Natural killer cell (primary cell): Measurements from ENCODE around the gene PLEKHA4. TPM values are rescaled to one million over a fixed set of nuclear protein-coding genes. Genes with fewer than 3 reads are reported as not detected.
"Not testable (repeated sequence)": the region's sequence is repeated elsewhere in the genome, so short reads cannot be mapped to it uniquely, and the experiment has no call there.

Source experiments
- ATAC-seq, 3 donors: fragments of 150-1000 bp in 2 of 3; fragments of 200-7000 bp in 1 of 3; cut with Tn5 transposase; 1 replicate in 1 of 3; 2 replicates in 2 of 3; pipeline ENCODE4 v1.10.0; 2021; ENCODE audit warnings: mild to moderate bottlenecking in 2 of 3, moderate library complexity in 2 of 3
- DNase-seq, 2 donors: peaks; one replicate each; pipeline versions ENCODE4 v3.0.0 to v3.0.0-alpha.2; 2013 to 2021; ENCODE audit warnings: mixed read lengths in 1 of 2
- H3K27ac ChIP-seq: one replicate; pipeline ENCODE4 v1.5.1; 2013; ENCODE audit warnings: mild to moderate bottlenecking, low read length
- H3K27me3 ChIP-seq: one replicate; pipeline ENCODE4 v1.6.1; 2013; ENCODE audit warnings: low read length; ENCODE audit not compliant: control insufficient read depth, insufficient read depth
- H3K36me3 ChIP-seq: one replicate; pipeline ENCODE4 v1.6.1; 2013; ENCODE audit warnings: low read length; ENCODE audit not compliant: control insufficient read depth, insufficient read depth
- H3K4me1 ChIP-seq: one replicate; pipeline ENCODE4 v1.6.1; 2013; ENCODE audit warnings: low read length; ENCODE audit not compliant: control insufficient read depth, insufficient read depth
- H3K4me3 ChIP-seq: one replicate; pipeline ENCODE4 v1.5.1; 2013; ENCODE audit warnings: low read length
- H3K9me3 ChIP-seq: one replicate; pipeline ENCODE4 v1.6.1; 2013; ENCODE audit warnings: low read length; ENCODE audit not compliant: control insufficient read depth, insufficient read depth
- H3K27ac Mint-ChIP-seq, 2 donors: one replicate each; pipeline ENCODE4 v1.8.0; 2022; ENCODE audit warnings: mild to moderate bottlenecking in 2 of 2, mixed read lengths in 2 of 2, moderate library complexity in 1 of 2
- H3K27me3 Mint-ChIP-seq, 2 donors: one replicate each; pipeline ENCODE4 v1.8.0; 2022; ENCODE audit warnings: low read depth in 2 of 2, mixed read lengths in 2 of 2
- H3K36me3 Mint-ChIP-seq: one replicate; pipeline ENCODE4 v1.8.0; 2022; ENCODE audit warnings: mixed read lengths
- H3K4me1 Mint-ChIP-seq, 2 donors: one replicate each; pipeline ENCODE4 v1.8.0; 2022; ENCODE audit warnings: mixed read lengths in 2 of 2
- H3K4me3 Mint-ChIP-seq: one replicate; pipeline ENCODE4 v1.8.0; 2022; ENCODE audit warnings: mild to moderate bottlenecking, moderate library complexity, mixed read lengths
- H3K9me3 Mint-ChIP-seq, 2 donors: one replicate each; pipeline ENCODE4 v1.8.0; 2022; ENCODE audit warnings: mixed read lengths in 2 of 2
- WGBS: methylation state at CpG from one replicate; pipeline ENCODE4 v1.1.7; 2013; ENCODE audit warnings: missing lambda C conversion rate; ENCODE audit not compliant: insufficient coverage; 5-methylcytosine and 5-hydroxymethylcytosine counted together
- intact Hi-C: fragments of 100-400 bp; cut with micrococcal nuclease; formaldehyde crosslinking; loops from one replicate; pipeline ENCODE4 v1.14.2; 2022
- total RNA-seq, 4 donors: library from RNA; stranded (reverse); fragments of 120-200 nt in 1 of 4; gene quantifications; one replicate each; pipeline versions ENCODE4 v1.2.3 to v1.2.4, GENCODE V29; 2013 to 2022
- TF ChIP-seq, protein P1 (sequence below): fragments of 200-600 bp; IDR thresholded peaks from one replicate; pipeline ENCODE4 v1.8.0; 2022; ENCODE audit warnings: antibody characterized with exemption

Gene PLEKHA4
- total RNA-seq, 3 donors from 2014 or later (not counting 1 experiment from before 2014, with no cell fraction given) = 2.5 to 6.5 (median 5.2) TPM

DNA sequence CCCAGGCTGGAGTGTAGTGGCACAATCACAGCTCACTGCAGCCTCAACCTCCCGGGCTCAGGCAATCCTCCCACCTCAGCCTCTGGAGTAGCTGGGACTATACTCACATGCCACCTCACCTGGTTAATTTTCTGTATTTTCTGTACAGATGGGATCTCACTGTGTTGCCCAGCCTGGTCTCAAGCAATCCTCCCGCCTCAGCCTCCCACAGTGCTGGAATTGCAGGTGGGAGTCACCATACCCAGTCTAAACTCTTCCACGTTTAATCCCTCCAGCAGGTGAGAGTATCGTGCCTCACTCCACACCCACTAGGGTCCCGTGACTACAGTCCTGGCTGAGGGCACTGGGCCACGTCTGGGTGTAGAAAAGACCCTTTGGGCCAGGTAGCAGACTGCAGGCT lies 74.1 kb downstream of the PLEKHA4 start:
- Histone ChIP-seq H3K27ac (no peak overlapping the region), H3K36me3 (no peaks in the 10 kb centered on the region), H3K27me3 (no peaks in the 10 kb centered on the region), H3K4me3 (no peak overlapping the region), H3K4me1 (peaks cover 12% of the 10 kb centered on the region), H3K9me3 (no peaks in the 10 kb centered on the region)
- peak overlapping the region; percentile 87 for H3K4me3 Mint-ChIP-seq
- H3K27me3 Mint-ChIP-seq = no peaks in the 10 kb centered on the region
- H3K27ac Mint-ChIP-seq = peak overlapping the region; percentile 76 to 93
- ATAC-seq = no peak
- WGBS = 80% methylated on average over 6 of the region's 6 CpGs
- peaks cover 13 to 14% of the 10 kb centered on the region in 2 donors for H3K4me1 Mint-ChIP-seq
- H3K36me3 Mint-ChIP-seq = no peaks in the 10 kb centered on the region
- intact Hi-C loops = no loop called here
- DNase-seq = no peak
- no peaks in the 10 kb centered on the region for H3K9me3 Mint-ChIP-seq
- TF ChIP-seq, protein P1, sequence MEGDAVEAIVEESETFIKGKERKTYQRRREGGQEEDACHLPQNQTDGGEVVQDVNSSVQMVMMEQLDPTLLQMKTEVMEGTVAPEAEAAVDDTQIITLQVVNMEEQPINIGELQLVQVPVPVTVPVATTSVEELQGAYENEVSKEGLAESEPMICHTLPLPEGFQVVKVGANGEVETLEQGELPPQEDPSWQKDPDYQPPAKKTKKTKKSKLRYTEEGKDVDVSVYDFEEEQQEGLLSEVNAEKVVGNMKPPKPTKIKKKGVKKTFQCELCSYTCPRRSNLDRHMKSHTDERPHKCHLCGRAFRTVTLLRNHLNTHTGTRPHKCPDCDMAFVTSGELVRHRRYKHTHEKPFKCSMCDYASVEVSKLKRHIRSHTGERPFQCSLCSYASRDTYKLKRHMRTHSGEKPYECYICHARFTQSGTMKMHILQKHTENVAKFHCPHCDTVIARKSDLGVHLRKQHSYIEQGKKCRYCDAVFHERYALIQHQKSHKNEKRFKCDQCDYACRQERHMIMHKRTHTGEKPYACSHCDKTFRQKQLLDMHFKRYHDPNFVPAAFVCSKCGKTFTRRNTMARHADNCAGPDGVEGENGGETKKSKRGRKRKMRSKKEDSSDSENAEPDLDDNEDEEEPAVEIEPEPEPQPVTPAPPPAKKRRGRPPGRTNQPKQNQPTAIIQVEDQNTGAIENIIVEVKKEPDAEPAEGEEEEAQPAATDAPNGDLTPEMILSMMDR = no peak

DNA sequence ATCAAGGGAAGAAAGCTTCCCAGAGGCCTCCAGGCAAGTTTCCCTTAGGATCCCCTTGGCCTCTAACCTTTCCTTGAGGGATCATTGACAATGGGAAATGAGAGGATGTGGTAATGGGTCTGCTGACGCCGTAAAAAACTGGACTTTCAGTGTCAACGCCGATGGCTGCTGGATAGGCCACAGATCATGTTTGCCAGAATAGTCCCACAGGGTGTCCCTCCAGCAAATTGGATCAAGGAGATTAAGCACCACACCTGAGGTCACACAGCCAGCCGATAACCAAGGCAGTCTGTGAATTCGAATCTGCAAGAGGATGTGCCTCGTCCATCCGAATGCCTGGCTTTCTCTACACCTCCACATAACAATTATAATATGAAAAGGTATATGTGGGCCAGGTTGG lies 75.1 kb downstream of the PLEKHA4 start:
- TF ChIP-seq, protein P1 = no peak
- ATAC-seq = no peak
- Histone ChIP-seq H3K4me1 (peaks cover 12% of the 10 kb centered on the region), H3K36me3 (no peaks in the 10 kb centered on the region), H3K4me3 (no peak overlapping the region), H3K9me3 (no peaks in the 10 kb centered on the region), H3K27me3 (no peaks in the 10 kb centered on the region), H3K27ac (no peak overlapping the region)
- Mint-ChIP-seq H3K27ac (no peak overlapping the region), H3K9me3 (no peaks in the 10 kb centered on the region), H3K4me1 (peaks cover 13 to 14% of the 10 kb centered on the region in 2 donors), H3K36me3 (no peaks in the 10 kb centered on the region), H3K27me3 (no peaks in the 10 kb centered on the region), H3K4me3 (no peak overlapping the region)
- intact Hi-C loops = no loop called here
- DNase-seq = no peak
- WGBS = 71% methylated on average over 5 of the region's 8 CpGs

DNA sequence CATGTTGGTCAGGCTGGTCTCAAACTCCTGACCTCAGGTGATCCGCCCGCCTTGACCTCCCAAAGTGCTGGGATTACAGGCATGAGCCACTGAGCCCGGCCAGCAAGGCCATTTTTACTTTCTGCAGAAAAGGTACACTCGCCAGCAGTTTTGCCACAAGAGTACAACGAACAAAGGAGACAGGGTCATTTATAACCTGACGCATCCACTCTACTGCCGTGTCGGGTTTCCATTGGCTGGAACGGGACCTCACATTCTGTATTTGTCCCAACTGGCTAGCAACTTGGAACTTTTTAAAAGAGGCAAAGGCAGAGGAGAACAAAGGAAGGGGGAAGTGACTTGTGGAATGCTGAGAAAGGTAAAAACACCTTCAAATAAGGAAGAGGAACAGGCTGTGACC lies 81.1 kb downstream of the PLEKHA4 start:
- H3K36me3 Mint-ChIP-seq, H3K27me3 Mint-ChIP-seq, H3K27ac Mint-ChIP-seq, H3K36me3 ChIP-seq, H3K27ac ChIP-seq, intact Hi-C loops, H3K4me1 Mint-ChIP-seq, H3K9me3 Mint-ChIP-seq, H3K9me3 ChIP-seq, H3K4me3 ChIP-seq, DNase-seq, ATAC-seq, H3K27me3 ChIP-seq, H3K4me3 Mint-ChIP-seq, H3K4me1 ChIP-seq: not testable (repeated sequence)
- 83% methylated on average over 9 of the region's 9 CpGs for WGBS

Other genes with a start within 250 kb of the PLEKHA4 start
- 1,000 to 10,000 TPM in 2 of 3 donors, 100 to 1,000 TPM in 1; 900 to 1,086 (median 1,066) TPM for gene RPL18, start 249.4 kb downstream of the PLEKHA4 start, total RNA-seq
- gene SPHK2, start 249.1 kb downstream of the PLEKHA4 start, total RNA-seq = 10 to 100 TPM; 18.6 to 28.3 (median 23.2) TPM
- gene DBP, start 231.2 kb downstream of the PLEKHA4 start, total RNA-seq = 10 to 100 TPM; 16.4 to 31.2 (median 24.3) TPM
- 10 to 100 TPM in 2 of 3 donors, 1 to 10 TPM in 1; 9.2 to 11.9 (median 11.0) TPM for gene CA11, start 222.4 kb downstream of the PLEKHA4 start, total RNA-seq
- 1 to 10 TPM; 1.3 to 3.4 (median 2.1) TPM for gene NTN5, start 195.6 kb downstream of the PLEKHA4 start, total RNA-seq
- gene FUT2, start 172.6 kb downstream of the PLEKHA4 start, total RNA-seq = not detected
- gene MAMSTR, start 148.9 kb downstream of the PLEKHA4 start, total RNA-seq = 1 to 10 TPM in 1 of 3 donors, under 1 TPM in 2; 0.56 to 1.2 (median 0.98) TPM
- gene RASIP1, start 128.0 kb downstream of the PLEKHA4 start, total RNA-seq = not detected
- not detected for gene IZUMO1, start 121.7 kb downstream of the PLEKHA4 start, total RNA-seq
- under 1 TPM in 1 of 3 donors, not detected in 2; 0.18 TPM for gene FUT1, start 116.0 kb downstream of the PLEKHA4 start, total RNA-seq
- not detected for gene FGF21, start 113.1 kb downstream of the PLEKHA4 start, total RNA-seq
- 10 to 100 TPM; 11.4 to 14.5 (median 12.1) TPM for gene BCAT2, start 57.6 kb downstream of the PLEKHA4 start, total RNA-seq
- under 1 TPM in 1 of 3 donors, not detected in 2; 0.75 TPM for gene HSD17B14, start 32.1 kb downstream of the PLEKHA4 start, total RNA-seq
- 1,000 to 10,000 TPM in 2 of 3 donors, 100 to 1,000 TPM in 1; 942 to 1,308 (median 1,174) TPM for gene PPP1R15A, start 3.8 kb upstream of the PLEKHA4 start, total RNA-seq
- gene TULP2, start 30.1 kb upstream of the PLEKHA4 start, total RNA-seq = not detected
- gene NUCB1, start 31.7 kb upstream of the PLEKHA4 start, total RNA-seq = 100 to 1,000 TPM; 163 to 192 (median 171) TPM
- gene DHDH, start 65.1 kb upstream of the PLEKHA4 start, total RNA-seq = not detected
- 100 to 1,000 TPM; 117 to 133 (median 120) TPM for gene BAX, start 86.3 kb upstream of the PLEKHA4 start, total RNA-seq
- gene FTL, start 96.7 kb upstream of the PLEKHA4 start, total RNA-seq = 1,000 to 10,000 TPM in 2 of 3 donors, 100 to 1,000 TPM in 1; 554 to 1,168 (median 1,024) TPM
- gene GYS1, start 124.7 kb upstream of the PLEKHA4 start, total RNA-seq = 10 to 100 TPM; 31.6 to 34.5 (median 34.4) TPM
- gene RUVBL2, start 125.3 kb upstream of the PLEKHA4 start, total RNA-seq = 10 to 100 TPM; 23.6 to 28.3 (median 26.5) TPM
- gene LHB, start 148.5 kb upstream of the PLEKHA4 start, total RNA-seq = 1 to 10 TPM in 1 of 3 donors, not detected in 2; 1.4 TPM
- gene CGB3, start 155.7 kb upstream of the PLEKHA4 start, total RNA-seq = not detected
- gene CGB2, start 163.3 kb upstream of the PLEKHA4 start, total RNA-seq = not detected
- not detected for gene CGB1, start 168.3 kb upstream of the PLEKHA4 start, total RNA-seq
- gene CGB5, start 175.2 kb upstream of the PLEKHA4 start, total RNA-seq = not detected
- not detected for gene CGB8, start 180.5 kb upstream of the PLEKHA4 start, total RNA-seq
- not detected for gene CGB7, start 189.1 kb upstream of the PLEKHA4 start, total RNA-seq
- gene NTF4, start 196.2 kb upstream of the PLEKHA4 start, total RNA-seq = not detected
- gene KCNA7, start 204.1 kb upstream of the PLEKHA4 start, total RNA-seq = not detected
- 100 to 1,000 TPM; 244 to 312 (median 299) TPM for gene SNRNP70, start 216.8 kb upstream of the PLEKHA4 start, total RNA-seq
- 1 to 10 TPM; 6.2 to 8.8 (median 6.5) TPM for gene LIN7B, start 245.8 kb upstream of the PLEKHA4 start, total RNA-seq